Epidermal melanocyte (primary cell): ENCODE measurements around the gene TMSB4Y.

ENCODE experiments used
- DNase-seq: peaks from one replicate; pipeline ENCODE4 v3.0.0; 2011; ENCODE audit warnings: low spot score; ENCODE audit not compliant: insufficient read length

TMSB4Y gene

DNA sequence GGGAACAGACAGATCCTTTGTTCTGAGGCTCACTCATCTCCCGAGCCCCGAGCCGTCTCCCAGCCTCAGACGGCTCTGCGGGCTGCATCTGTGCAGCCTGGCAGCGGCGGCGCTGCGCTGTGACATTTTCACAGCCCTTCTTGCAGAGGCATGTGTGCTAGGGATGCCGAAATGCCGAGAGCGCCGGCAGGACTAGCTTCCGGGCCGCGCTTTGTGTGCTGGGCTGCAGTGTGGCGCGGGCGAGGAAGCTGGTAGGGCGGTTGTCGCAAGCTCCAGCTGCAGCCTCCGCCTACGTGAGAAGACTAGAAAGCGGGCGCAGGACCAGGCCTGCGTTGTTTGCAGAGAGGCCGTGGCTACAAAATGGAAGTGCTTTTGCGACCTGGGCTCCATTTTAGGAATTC is at the start of gene TMSB4Y:
TSS of gene TMSB4Y (plus strand) at position 332 of the 401 bp plus-strand sequence.
- peak; percentile 25 for DNase-seq

DNA sequence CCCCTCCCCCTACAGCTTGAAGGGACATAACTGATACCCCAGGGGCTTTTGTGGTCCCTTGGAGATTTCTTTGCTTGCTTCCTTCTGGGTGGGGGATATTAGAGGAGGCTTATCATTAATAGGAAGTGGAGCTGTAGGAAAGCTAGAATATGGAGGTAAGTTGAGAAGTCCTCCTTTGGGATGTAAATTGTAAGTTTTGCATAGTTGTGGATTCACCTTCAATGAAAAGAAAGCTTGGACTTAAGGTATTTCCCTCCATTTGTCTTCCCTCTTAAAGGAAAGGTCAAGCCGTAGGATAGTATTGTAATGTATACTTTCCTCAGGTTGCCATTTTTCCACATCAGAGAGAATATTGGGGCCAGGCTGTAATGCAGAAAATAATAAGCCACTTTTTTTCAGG is 39.5 kb upstream of the TMSB4Y start:
- no peak for DNase-seq

DNA sequence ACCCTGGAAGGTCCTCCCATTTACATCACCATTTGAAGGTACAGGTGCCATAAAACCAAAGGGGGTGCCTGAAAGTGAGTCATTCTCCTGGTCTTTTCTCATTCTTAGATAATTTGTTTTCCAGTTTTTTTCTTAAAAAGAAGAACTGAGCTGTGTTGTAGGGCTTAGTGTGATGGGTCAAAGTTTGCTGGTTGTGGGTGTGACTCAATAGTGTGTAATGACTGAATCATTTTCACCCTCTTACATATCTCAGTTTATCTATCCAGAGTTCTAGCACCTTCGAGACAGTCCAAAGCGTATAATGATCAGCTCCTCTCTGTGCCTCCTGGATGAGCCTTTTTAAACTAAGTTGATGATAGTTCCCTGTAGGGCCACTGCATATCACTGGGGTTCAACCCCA is 32.6 kb upstream of the TMSB4Y start:
- DNase-seq = no peak

DNA sequence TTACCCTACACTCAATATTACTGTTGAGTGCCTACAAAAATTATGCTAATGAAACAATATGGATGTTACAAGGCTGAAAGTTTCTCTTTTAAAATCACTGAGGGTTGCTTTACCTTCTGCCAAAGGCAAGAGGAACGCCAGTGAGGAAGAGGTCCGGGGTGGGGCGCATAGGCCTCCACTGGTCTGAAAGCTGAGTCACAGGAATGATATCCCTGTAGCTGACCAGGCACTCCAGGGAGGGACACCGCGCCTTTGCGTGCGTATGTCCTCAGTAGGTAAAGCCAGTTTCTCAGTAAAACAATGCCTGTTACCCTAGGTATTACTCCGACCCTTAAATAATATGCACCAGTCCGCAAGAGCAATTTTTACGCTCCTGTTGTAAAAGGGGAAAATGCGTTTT is 1.4 kb upstream of the TMSB4Y start:
- DNase-seq = no peak

DNA sequence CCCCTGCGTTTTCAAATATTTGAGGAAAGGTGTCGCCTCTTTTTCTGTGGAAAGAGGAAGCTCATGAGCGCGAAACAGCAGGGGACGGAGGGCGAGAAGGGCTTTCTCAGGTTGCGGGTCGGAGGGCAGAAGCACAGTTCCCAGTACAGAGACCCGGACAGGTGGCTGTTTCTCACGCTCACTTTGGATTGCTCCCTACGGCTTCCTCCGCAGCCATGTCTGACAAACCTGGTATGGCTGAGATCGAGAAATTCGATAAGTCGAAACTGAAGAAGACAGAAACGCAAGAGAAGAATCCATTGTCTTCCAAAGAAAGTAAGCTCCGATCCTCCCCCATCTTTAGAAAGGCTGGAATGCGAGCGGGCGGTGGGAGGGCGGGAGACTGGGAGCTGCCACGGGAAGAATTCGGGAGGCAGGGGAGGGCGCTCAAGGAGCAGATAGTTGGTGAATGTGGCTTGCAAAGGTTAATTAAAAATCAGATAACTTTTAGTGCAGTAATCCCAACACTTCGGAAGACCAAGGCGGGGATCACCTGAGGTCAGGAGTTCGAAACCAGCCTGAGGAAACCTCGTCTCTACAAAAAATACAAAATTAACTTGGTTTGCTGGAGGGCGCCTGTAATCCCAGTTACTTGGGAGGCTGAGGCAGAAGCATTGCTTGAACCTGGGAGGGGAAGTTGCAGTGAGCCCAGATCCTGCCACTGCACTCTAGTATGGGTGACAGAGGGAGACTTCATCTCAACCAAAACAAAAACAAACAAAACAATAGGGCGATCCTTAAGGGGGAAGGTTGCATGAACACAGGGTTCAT is 627 bp downstream of the TMSB4Y start:
- DNase-seq = peak; percentile 27

DNA sequence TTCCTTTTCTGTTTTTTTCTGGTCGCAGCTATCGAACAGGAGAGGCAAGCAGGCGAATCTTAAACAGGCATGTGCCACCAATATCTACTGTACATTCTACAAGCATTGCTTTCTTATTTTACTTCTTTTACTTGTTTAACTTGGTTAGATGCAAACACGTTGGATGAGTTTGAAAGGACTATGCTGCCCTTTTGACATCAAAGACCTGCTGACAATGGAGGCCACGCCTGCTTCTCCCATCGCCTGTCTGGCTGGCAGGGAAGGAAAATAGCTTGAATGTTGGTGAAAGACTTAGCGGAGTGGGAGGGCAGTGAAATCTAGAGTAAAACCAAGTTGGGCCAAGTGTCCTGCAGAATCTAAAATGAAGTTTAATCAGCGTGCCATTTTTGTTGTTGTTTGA is 1.5 kb downstream of the TMSB4Y start:
- no peak for DNase-seq

DNA sequence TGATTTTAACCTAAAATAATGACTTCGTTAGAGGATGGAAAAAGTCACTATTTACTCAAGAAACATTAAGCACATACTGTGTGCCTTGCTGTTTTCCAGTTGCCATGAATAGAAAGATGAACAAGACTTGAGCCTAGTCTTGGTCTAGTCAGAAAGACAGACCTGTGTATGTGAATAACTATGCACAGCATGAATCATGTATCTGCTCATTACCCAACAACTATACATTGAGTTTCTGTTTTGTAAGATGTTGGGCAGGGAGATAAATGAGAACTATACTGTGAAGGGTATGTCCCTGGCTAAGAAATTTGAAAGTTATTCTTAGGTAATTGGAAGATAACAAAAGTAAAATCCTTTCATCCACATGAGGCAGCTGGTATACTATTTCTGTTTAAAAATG is 4.3 kb downstream of the TMSB4Y start:
- DNase-seq = no peak

DNA sequence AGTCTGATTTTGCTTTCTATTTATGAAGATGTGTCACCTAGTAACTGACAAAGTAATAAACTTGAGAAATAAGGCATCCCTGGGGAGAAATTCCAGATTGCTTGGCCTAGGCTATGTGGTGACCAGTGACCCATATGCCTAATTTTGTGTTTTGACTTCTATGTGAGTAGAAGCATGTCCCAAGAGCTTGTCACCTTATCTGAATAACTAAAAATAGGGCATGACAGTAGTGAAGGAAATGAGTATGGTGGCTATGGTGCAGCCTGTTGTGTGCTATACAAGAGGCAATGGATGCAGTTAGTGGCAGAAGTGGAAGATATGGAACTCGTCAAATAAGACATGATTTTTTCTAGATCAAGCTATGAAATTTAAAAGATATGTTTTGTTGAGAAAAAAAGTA is 15.3 kb downstream of the TMSB4Y start:
- DNase-seq = no peak

DNA sequence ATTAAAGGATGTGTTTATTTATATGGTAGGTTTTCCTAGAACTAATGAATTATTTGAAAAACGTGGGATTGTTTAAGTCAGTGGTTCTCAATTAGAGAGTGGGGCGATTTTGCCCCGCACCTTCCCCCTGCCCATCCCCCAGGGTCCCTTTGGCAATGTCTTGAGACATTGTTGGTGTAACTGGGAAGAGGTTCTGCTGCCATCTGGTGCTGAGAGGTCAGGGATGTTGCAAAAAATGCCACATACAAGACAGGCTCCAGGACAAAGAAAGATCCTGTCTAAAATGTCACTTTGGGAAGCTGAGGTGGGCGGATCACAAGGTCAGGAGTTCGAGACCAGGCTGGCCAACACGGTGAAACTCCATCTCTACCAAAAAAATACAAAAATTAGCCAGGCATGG is 25.8 kb downstream of the TMSB4Y start:
- no peak for DNase-seq

DNA sequence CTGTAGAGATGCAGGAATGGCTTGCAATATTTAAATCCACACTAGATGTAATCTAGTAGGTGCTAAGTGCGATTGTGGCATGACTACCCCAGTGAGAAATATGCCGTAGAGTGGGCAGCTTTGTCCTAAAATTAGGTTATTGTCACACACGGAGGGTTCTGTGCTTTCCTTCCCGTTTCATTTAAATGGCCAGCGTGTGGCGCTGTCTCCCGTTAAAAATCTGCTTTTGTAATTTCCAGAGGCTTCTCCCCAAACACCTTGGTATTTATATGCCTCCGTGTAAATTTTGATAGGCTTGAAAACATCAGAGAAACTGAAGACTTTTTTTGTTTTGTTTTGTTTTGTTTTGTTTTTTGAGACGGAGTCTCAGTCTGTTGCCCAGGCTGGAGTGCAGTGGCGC is 34.9 kb downstream of the TMSB4Y start:
- DNase-seq = no peak

DNA sequence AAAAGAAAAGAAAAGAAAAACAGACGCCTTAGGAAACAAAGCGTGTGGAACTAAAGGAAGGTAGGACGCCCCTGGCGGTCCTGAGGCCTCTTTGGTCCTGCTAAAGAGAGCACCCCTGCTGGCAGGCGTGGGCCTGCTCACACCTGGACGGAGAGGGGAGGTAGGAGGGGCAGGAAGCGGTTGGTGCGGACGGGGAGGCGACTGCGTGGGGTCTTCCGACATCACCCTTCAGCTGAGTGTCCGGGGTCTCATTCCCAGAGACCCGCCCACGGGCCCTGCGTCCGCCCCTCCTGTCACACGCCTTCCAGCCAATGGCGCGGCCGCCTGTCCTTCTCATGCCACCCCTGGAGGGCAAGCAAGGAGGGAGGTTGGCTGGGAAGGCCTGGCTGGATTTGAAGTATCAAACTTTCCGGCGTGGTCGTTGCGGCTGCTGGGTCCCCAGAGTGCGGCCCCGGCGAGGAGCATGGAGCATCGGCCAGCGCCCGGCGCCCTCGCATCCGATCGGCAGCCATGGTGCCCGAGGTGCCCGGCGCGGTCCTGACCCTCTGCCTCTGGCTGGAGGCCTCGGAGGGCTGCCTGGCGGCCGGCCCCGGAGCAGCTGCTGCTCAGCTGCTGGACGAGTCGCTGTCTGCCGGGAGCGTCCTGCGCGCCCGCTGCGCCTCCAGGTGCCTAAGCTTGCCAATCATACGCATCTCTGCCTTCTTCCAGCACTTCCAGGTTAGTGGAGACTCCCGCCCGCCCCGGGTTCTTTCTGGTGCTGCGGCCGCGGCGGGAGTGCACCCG is 47.8 kb downstream of the TMSB4Y start:
- DNase-seq = no peak

DNA sequence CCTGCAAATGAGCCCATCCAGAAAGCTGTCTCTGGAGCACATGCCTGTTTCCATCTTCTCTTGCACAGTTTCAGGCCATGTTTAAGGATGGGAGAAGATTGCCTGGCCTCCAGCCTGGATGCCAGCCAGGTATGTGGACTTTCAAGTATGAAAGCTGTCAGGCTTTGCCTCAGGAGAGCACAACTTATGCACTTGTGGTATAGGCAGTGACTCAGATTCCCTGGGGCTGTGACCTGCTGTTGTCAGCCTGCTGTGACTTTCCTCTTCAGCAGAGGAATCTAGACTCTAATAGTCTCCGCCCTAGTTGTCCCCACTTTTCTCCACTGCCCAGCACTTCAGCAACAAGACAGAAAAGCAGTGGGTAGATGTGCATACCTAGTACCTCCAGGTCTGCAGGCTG is 51.0 kb downstream of the TMSB4Y start:
- no peak for DNase-seq
